Ovary (tissue), 1 donor: Measurements from ENCODE around the gene LYPD6.

Experiments
- EP300 ChIP-seq: sonication (generic); formaldehyde crosslinking; IDR thresholded peaks from one replicate; pipeline ENCODE4 v1.6.1; 2017; ENCODE audit warnings: antibody characterized with exemption
- POLR2A ChIP-seq: fragments of 450-650 bp; IDR thresholded peaks from one replicate; pipeline ENCODE4 v1.6.1; 2017; ENCODE audit warnings: antibody characterized with exemption, mild to moderate bottlenecking, moderate library complexity

- TF ChIP-seq EP300 (no peak), POLR2A (no peak)
Measured at GRCh38 chr2:149418065-149418464, 87.7 kb downstream of the LYPD6 start.
